Neuronal stem cell (in vitro differentiated cells): ENCODE measurements around the gene PALMD.
A peak's percentile ranks its signal among the peaks of the same experiment; 100 is the strongest.

ENCODE experiments used
- DNase-seq: peaks from one replicate; pipeline ENCODE4 v3.0.0-alpha.2; 2013; ENCODE audit warnings: low spot score
- H2AFZ ChIP-seq: one replicate; pipeline ENCODE4 v1.6.1; 2013; ENCODE audit warnings: mild to moderate bottlenecking, low read length, inconsistent platforms
- H2AK5ac ChIP-seq: 2 replicates; pipeline ENCODE4 v1.6.1; 2013; ENCODE audit warnings: low read depth, mild to moderate bottlenecking, inconsistent platforms, low read length, moderate library complexity, mixed read lengths
- H2BK120ac ChIP-seq: 2 replicates; pipeline ENCODE4 v1.6.1; 2013; ENCODE audit warnings: low read depth, mild to moderate bottlenecking, inconsistent platforms, low read length, moderate library complexity, mixed read lengths
- H2BK12ac ChIP-seq: one replicate; pipeline ENCODE4 v1.6.1; 2013; ENCODE audit warnings: low read length, inconsistent platforms
- H2BK15ac ChIP-seq: 2 replicates; pipeline ENCODE4 v1.6.1; 2013; ENCODE audit warnings: mild to moderate bottlenecking, low read length, inconsistent platforms, mixed read lengths
- H2BK5ac ChIP-seq: one replicate; pipeline ENCODE4 v1.6.1; 2013; ENCODE audit warnings: inconsistent platforms, mild to moderate bottlenecking, low read length, moderate library complexity
- H3K14ac ChIP-seq: one replicate; pipeline ENCODE4 v1.6.1; 2013; ENCODE audit warnings: low read length, inconsistent platforms
- H3K18ac ChIP-seq: 2 replicates; pipeline ENCODE4 v1.6.1; 2013; ENCODE audit warnings: low read length, inconsistent platforms
- H3K23ac ChIP-seq: 2 replicates; pipeline ENCODE4 v1.6.1; 2013; ENCODE audit warnings: low read depth, mild to moderate bottlenecking, mixed read lengths, low read length, inconsistent platforms; ENCODE audit not compliant: poor library complexity
- H3K27ac ChIP-seq: replicated peaks from 3 replicates; pipeline ENCODE4 v1.5.1; 2013; ENCODE audit warnings: low read length, inconsistent platforms
- H3K27me3 ChIP-seq, 3 experiments: 2 replicates each; pipeline ENCODE4 v1.6.1; 2013; ENCODE audit warnings: low read length in 3 of 3, mild to moderate bottlenecking in 2 of 3, inconsistent platforms in 1 of 3, low read depth in 1 of 3, mixed read lengths in 1 of 3, moderate library complexity in 1 of 3; ENCODE audit not compliant: control insufficient read depth in 3 of 3, insufficient read depth in 3 of 3
- H3K36me3 ChIP-seq, 2 donors: replicated peaks in 1 of 2; 2 replicates each; pipeline ENCODE4 v1.6.1; 2013; ENCODE audit warnings: low read length in 2 of 2; ENCODE audit not compliant: control insufficient read depth in 2 of 2, insufficient read depth in 2 of 2
- H3K4ac ChIP-seq: 2 replicates; pipeline ENCODE4 v1.6.1; 2013; ENCODE audit warnings: inconsistent platforms, mild to moderate bottlenecking, low read length, moderate library complexity
- H3K4me1 ChIP-seq, 2 donors: 1 replicate in 1 of 2; 2 replicates in 1 of 2; pipeline ENCODE4 v1.6.1; 2013; ENCODE audit warnings: low read length in 2 of 2, low read depth in 1 of 2; ENCODE audit not compliant: control insufficient read depth in 2 of 2, insufficient read depth in 1 of 2
- H3K4me2 ChIP-seq: one replicate; pipeline ENCODE4 v1.6.1; 2013; ENCODE audit warnings: mild to moderate bottlenecking, low read length, inconsistent platforms; ENCODE audit not compliant: insufficient read depth, poor library complexity, severe bottlenecking
- H3K4me3 ChIP-seq, 2 donors: 2 replicates each; pipeline ENCODE4 v1.5.1; 2013; ENCODE audit warnings: low read length in 2 of 2, mild to moderate bottlenecking in 2 of 2, inconsistent platforms in 1 of 2, moderate library complexity in 1 of 2
- H3K79me1 ChIP-seq: one replicate; pipeline ENCODE4 v1.6.1; 2013; ENCODE audit warnings: low read depth, mild to moderate bottlenecking, inconsistent platforms, low read length, moderate library complexity
- H3K9ac ChIP-seq: one replicate; pipeline ENCODE4 v1.6.1; 2013; ENCODE audit warnings: mild to moderate bottlenecking, low read depth, low read length, inconsistent platforms; ENCODE audit not compliant: poor library complexity
- H3K9me3 ChIP-seq, 2 donors: replicated peaks in 1 of 2; 2 replicates each; pipeline versions ENCODE3 to v1.6.1; 2013; ENCODE audit warnings: low read length in 2 of 2, mild to moderate bottlenecking in 2 of 2, inconsistent platforms in 1 of 2, low read depth in 1 of 2, mixed read lengths in 1 of 2, moderate library complexity in 1 of 2; ENCODE audit not compliant: control insufficient read depth in 2 of 2, insufficient read depth in 1 of 2
- H4K8ac ChIP-seq: one replicate; pipeline ENCODE4 v1.6.1; 2013; ENCODE audit warnings: low read depth, mild to moderate bottlenecking, inconsistent platforms, low read length, moderate library complexity
- H4K91ac ChIP-seq: one replicate; pipeline ENCODE4 v1.6.1; 2013; ENCODE audit warnings: low read length, low read depth, mild to moderate bottlenecking, inconsistent platforms; ENCODE audit not compliant: poor library complexity
- WGBS, 2 donors: extraction: QIAGEN DNeasy Blood & Tissue Kit; methylation state at CpG; one replicate each; pipeline ENCODE4 v1.1.7; 2013; ENCODE audit warnings: missing lambda C conversion rate in 2 of 2, mixed read lengths in 1 of 2; ENCODE audit not compliant: insufficient read length in 2 of 2, insufficient replicate concordance in 1 of 2; ENCODE audit errors: extremely low coverage in 2 of 2; 5-methylcytosine and 5-hydroxymethylcytosine counted together

Gene PALMD

GRCh38 chr1:99622702-99623347 lies 23.1 kb upstream of the PALMD start:
- Histone ChIP-seq H2BK5ac (no peak overlapping the region), H2BK12ac (no peak overlapping the region), H2AFZ (no peak overlapping the region), H2BK15ac (no peak overlapping the region), H3K4me1 (peaks cover 0 to 4% of the 10 kb centered on the region in 2 donors), H3K79me1 (no peaks in the 10 kb centered on the region), H3K4me2 (no peak overlapping the region), H3K27me3 (no peaks in the 10 kb centered on the region), H4K91ac (no peak overlapping the region), H3K4me3 (no peak overlapping the region), H3K4ac (no peak overlapping the region), H3K9ac (no peak overlapping the region), H3K18ac (no peak overlapping the region), H3K14ac (no peak overlapping the region), H2AK5ac (no peak overlapping the region), H3K36me3 (no peaks in the 10 kb centered on the region), H3K9me3 (no peaks in the 10 kb centered on the region), H3K23ac (no peak overlapping the region), H2BK120ac (no peak overlapping the region), H3K27ac (no peak overlapping the region), H4K8ac (no peak overlapping the region)
- no peak for DNase-seq
- WGBS, 2 donors, result no CpG with 5 or more reads among the region's 4 CpGs

DNA sequence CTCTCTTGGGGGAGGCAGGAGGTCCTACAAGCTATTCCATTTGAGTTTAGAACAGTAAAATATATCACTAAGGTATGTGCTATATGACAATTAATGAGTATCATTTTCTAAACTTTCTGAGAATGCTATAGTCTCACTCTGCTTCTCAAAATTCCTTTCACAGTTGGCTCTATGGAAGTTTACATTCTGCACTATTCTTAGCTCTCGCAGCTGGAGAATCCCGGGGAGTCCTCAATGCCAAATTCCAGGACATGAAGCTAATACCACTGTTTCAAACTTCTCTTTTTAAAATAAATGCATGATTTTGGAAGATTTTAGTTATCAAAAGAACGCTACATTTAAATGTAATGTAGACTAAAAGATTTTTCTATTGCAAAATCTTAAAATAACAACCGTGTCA lies 22.4 kb upstream of the PALMD start:
- H4K91ac ChIP-seq, result no peak overlapping the region
- H2AK5ac ChIP-seq, result no peak overlapping the region
- no peak overlapping the region for H3K23ac ChIP-seq
- H3K9ac ChIP-seq, result no peak overlapping the region
- H2AFZ ChIP-seq, result peak overlapping the region; percentile 19
- no peak overlapping the region for H2BK12ac ChIP-seq
- H3K4ac ChIP-seq, result no peak overlapping the region
- H3K4me3 ChIP-seq, result no peak overlapping the region
- no peak overlapping the region for H3K18ac ChIP-seq
- H3K4me1 ChIP-seq, result peaks cover 0 to 4% of the 10 kb centered on the region in 2 donors
- no peaks in the 10 kb centered on the region for H3K36me3 ChIP-seq
- no peaks in the 10 kb centered on the region for H3K27me3 ChIP-seq
- no peak for DNase-seq
- no peak overlapping the region for H2BK15ac ChIP-seq
- H3K27ac ChIP-seq, result no peak overlapping the region
- no peak overlapping the region for H3K4me2 ChIP-seq
- no peaks in the 10 kb centered on the region for H3K79me1 ChIP-seq
- H3K9me3 ChIP-seq, result no peaks in the 10 kb centered on the region
- no peak overlapping the region for H4K8ac ChIP-seq
- H3K14ac ChIP-seq, result no peak overlapping the region
- H2BK120ac ChIP-seq, result no peak overlapping the region
- H2BK5ac ChIP-seq, result no peak overlapping the region
- no CpG with 5 or more reads among the region's 4 CpGs for WGBS, 2 donors

DNA sequence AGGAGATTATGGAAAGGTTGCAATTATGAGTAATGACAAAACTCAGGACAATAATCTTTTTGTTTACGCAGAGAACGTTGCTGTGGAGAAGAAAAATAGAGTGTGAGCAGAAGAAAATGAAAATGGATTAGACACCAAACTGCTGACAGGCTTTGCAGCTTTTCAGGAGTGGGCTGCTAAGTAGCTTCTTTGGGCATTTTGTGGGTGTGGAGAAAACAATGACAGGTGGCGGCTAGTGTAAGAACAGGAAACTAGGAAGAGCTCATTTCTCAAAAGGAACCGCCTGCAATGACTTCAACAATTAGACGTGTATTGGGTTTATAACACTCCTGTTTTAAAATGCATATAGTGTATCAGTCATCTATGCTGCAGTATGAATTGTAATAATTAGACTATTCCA lies 18.3 kb upstream of the PALMD start:
- H2BK15ac ChIP-seq, result no peak overlapping the region
- H3K79me1 ChIP-seq, result no peaks in the 10 kb centered on the region
- H2BK12ac ChIP-seq, result no peak overlapping the region
- no peak overlapping the region for H4K8ac ChIP-seq
- no peak overlapping the region for H3K4ac ChIP-seq
- H3K9ac ChIP-seq, result no peak overlapping the region
- H2AFZ ChIP-seq, result no peak overlapping the region
- H3K9me3 ChIP-seq, result no peaks in the 10 kb centered on the region
- no peak overlapping the region for H3K18ac ChIP-seq
- no peaks in the 10 kb centered on the region for H3K36me3 ChIP-seq
- H3K4me2 ChIP-seq, result no peak overlapping the region
- no peak overlapping the region for H3K14ac ChIP-seq
- no CpG with 5 or more reads among the region's 5 CpGs for WGBS, 2 donors
- no peak overlapping the region for H2AK5ac ChIP-seq
- no peak overlapping the region for H3K27ac ChIP-seq
- no peak overlapping the region for H4K91ac ChIP-seq
- no peak overlapping the region for H2BK5ac ChIP-seq
- peaks cover 0 to 4% of the 10 kb centered on the region in 2 donors for H3K4me1 ChIP-seq
- H2BK120ac ChIP-seq, result no peak overlapping the region
- H3K23ac ChIP-seq, result no peak overlapping the region
- H3K27me3 ChIP-seq, result no peaks in the 10 kb centered on the region
- H3K4me3 ChIP-seq, result no peak overlapping the region
- no peak for DNase-seq

DNA sequence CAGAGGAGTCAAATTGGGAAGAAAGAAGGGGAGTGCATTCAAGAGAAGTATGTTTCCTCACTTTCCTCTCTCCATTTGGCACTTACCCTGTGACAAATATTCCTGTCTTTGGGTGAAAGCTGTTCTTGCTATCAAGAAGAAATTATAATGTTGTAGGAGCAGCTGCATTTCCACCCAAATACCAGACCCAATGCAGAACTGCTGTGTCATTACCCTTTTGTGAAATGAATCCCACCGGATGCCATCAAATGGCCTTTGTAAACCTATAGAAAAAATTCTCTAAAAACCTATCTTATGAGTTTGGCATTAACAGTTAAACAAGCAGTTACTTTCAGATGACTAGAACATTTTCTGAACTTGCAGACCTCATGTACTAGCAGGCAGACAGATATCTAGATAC lies 16.7 kb upstream of the PALMD start:
- Histone ChIP-seq H4K91ac (no peak overlapping the region), H2BK120ac (no peak overlapping the region), H3K9ac (no peak overlapping the region), H3K36me3 (no peaks in the 10 kb centered on the region), H3K79me1 (no peaks in the 10 kb centered on the region), H3K27me3 (no peaks in the 10 kb centered on the region), H3K4me1 (no peaks in the 10 kb centered on the region), H3K23ac (no peak overlapping the region), H2BK15ac (no peak overlapping the region), H3K4me3 (no peak overlapping the region), H3K4ac (no peak overlapping the region), H3K14ac (no peak overlapping the region), H3K27ac (no peak overlapping the region), H2AFZ (no peak overlapping the region), H2AK5ac (no peak overlapping the region), H4K8ac (no peak overlapping the region), H3K18ac (no peak overlapping the region), H3K9me3 (no peaks in the 10 kb centered on the region), H3K4me2 (no peak overlapping the region), H2BK5ac (no peak overlapping the region), H2BK12ac (no peak overlapping the region)
- no peak for DNase-seq
- no CpG with 5 or more reads among the region's 1 CpG for WGBS, 2 donors
